Astrocyte (in vitro differentiated cells and primary cell): ENCODE results near the gene COL9A1.

Experiments
- CTCF ChIP-seq: IDR thresholded peaks from 2 replicates; pipeline ENCODE4 v1.5.1; 2011; ENCODE audit warnings: low read depth, mild to moderate bottlenecking, inconsistent platforms, low read length, moderate library complexity; ENCODE audit not compliant: insufficient read depth
- EZH2 ChIP-seq: IDR thresholded peaks from 2 replicates; pipeline ENCODE4 v1.6.1; 2012; ENCODE audit warnings: mild to moderate bottlenecking, low read length, inconsistent platforms; ENCODE audit not compliant: insufficient read depth

- TF ChIP-seq CTCF, result no peak
- TF ChIP-seq EZH2, result no peak
These were observed 25.4 kb downstream of the COL9A1 start for GRCh38 chr6:70277470-70277869.
